Upper lobe of right lung (tissue), 1 donor: ENCODE data around the gene KIAA0319L. TPM values are rescaled to one million over a fixed set of nuclear protein-coding genes. Genes with fewer than 3 reads are reported as not detected.

Source experiments
- ATAC-seq: fragments of 200-7000 bp; cut with Tn5 transposase; one replicate; pipeline ENCODE4 v1.9.1; 2020; ENCODE audit warnings: mild to moderate bottlenecking, moderate library complexity
- DNase-seq: peaks from one replicate; pipeline ENCODE4 v3.0.0-alpha.2; 2020
- H3K27ac ChIP-seq: fragments of 200-600 bp; one replicate; pipeline ENCODE4 v1.8.0; 2022
- H3K27me3 ChIP-seq: fragments of 200-600 bp; one replicate; pipeline ENCODE4 v1.8.0; 2022; ENCODE audit warnings: mild to moderate bottlenecking
- H3K36me3 ChIP-seq: fragments of 200-600 bp; one replicate; pipeline ENCODE4 v1.8.0; 2022
- H3K4me1 ChIP-seq: fragments of 200-600 bp; one replicate; pipeline ENCODE4 v1.8.0; 2022
- H3K4me3 ChIP-seq: fragments of 200-600 bp; one replicate; pipeline ENCODE4 v1.8.0; 2022; ENCODE audit warnings: mild to moderate bottlenecking
- H3K9me3 ChIP-seq: fragments of 200-600 bp; one replicate; pipeline ENCODE4 v1.8.0; 2022
- intact Hi-C: fragments of 100-400 bp; cut with DNase I; formaldehyde crosslinking; loops from one replicate; pipeline ENCODE4 v1.11.0; 2022
- total RNA-seq: library from RNA; stranded (reverse); fragmentation: NEBNext Ultra II Directional; extraction: Animal tissue kit (Norgen Biotek cat#: 25700); gene quantifications from one replicate; pipeline ENCODE4 v1.2.1, GENCODE V29; 2021
- TF ChIP-seq, protein P1 (sequence below): fragments of 200-600 bp; IDR thresholded peaks from one replicate; pipeline ENCODE4 v1.8.0; 2022; ENCODE audit warnings: antibody characterized with exemption
- donor health status: DM: no; HTN: yes; CAD: no; lungs with severe emphysema.

KIAA0319L gene
- total RNA-seq, 1 donor from 2014 or later = 87.7 TPM

DNA sequence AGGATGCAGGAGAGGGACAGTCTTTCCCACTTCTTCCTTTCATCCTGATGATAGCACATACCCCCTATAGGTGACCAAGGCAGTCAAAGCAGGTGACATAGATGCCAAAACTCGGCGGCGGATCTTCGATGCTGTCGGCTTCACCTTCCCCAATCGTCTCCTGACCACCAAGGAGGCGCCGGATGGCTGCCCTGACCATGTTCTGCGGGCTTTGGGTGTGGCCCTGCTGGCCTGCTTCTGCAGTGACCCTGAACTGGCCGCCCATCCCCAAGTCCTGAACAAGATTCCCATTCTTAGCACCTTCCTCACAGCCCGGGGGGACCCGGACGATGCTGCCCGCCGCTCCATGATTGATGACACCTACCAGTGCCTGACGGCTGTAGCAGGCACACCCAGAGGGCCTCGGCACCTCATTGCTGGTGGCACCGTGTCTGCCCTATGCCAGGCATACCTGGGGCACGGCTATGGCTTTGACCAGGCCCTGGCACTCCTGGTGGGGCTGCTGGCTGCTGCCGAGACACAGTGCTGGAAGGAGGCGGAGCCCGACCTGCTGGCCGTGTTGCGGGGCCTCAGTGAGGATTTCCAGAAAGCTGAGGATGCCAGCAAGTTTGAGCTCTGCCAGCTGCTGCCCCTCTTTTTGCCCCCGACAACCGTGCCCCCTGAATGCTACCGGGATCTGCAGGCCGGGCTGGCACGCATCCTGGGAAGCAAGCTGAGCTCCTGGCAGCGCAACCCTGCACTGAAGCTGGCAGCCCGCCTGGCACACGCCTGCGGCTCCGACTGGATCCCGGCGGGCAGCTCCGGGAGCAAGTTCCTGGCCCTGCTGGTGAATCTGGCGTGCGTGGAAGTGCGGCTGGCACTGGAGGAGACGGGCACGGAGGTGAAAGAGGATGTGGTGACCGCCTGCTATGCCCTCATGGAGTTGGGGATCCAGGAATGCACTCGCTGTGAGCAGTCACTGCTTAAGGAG is 3.3 kb upstream of the KIAA0319L start:
- TF ChIP-seq, protein P1, sequence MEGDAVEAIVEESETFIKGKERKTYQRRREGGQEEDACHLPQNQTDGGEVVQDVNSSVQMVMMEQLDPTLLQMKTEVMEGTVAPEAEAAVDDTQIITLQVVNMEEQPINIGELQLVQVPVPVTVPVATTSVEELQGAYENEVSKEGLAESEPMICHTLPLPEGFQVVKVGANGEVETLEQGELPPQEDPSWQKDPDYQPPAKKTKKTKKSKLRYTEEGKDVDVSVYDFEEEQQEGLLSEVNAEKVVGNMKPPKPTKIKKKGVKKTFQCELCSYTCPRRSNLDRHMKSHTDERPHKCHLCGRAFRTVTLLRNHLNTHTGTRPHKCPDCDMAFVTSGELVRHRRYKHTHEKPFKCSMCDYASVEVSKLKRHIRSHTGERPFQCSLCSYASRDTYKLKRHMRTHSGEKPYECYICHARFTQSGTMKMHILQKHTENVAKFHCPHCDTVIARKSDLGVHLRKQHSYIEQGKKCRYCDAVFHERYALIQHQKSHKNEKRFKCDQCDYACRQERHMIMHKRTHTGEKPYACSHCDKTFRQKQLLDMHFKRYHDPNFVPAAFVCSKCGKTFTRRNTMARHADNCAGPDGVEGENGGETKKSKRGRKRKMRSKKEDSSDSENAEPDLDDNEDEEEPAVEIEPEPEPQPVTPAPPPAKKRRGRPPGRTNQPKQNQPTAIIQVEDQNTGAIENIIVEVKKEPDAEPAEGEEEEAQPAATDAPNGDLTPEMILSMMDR = no peak
- Histone ChIP-seq H3K36me3 (no peaks in the 10 kb centered on the region), H3K9me3 (no peaks in the 10 kb centered on the region), H3K27me3 (no peaks in the 10 kb centered on the region), H3K27ac (no peak overlapping the region), H3K4me1 (peaks cover 21% of the 10 kb centered on the region), H3K4me3 (no peak overlapping the region)
- intact Hi-C loops = loop anchor here (10.0 kb wide), 1 partner anchor 164 kb away; no protein-coding TSS in a partner anchor
- no peak for DNase-seq
- no peak for ATAC-seq

DNA sequence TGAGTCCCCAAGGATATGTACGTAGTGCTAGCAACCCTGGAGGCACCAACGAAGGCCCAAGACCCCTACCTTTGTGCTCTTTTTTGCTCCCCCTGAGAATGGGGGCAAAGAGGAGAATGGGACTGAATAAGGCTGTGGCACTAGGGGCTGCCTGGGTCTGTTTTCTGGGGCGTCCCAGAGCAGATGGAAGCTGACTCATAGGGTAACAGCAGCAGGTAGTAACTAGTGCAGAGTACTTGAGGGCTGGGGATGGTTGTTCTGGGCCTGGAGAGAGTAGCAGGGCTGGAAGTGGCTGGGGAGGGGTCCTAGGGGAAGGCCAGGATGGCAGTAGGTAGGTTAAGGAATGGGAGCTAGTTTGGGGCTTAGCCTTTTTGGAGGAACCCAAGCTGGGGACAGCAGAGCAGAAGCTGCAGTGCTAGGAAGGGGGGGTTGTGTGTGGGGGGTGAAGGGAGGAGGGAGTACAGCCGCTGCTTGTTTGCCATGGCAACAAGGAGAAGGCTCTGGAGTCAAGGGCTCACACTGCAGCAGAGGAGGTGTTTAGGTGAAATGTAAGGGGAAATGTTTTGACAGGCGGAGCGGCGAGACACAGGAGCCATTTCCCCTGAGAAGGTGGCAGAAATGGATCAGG is 2.2 kb upstream of the KIAA0319L start:
- ATAC-seq = no peak
- intact Hi-C loops = no loop called here

DNA sequence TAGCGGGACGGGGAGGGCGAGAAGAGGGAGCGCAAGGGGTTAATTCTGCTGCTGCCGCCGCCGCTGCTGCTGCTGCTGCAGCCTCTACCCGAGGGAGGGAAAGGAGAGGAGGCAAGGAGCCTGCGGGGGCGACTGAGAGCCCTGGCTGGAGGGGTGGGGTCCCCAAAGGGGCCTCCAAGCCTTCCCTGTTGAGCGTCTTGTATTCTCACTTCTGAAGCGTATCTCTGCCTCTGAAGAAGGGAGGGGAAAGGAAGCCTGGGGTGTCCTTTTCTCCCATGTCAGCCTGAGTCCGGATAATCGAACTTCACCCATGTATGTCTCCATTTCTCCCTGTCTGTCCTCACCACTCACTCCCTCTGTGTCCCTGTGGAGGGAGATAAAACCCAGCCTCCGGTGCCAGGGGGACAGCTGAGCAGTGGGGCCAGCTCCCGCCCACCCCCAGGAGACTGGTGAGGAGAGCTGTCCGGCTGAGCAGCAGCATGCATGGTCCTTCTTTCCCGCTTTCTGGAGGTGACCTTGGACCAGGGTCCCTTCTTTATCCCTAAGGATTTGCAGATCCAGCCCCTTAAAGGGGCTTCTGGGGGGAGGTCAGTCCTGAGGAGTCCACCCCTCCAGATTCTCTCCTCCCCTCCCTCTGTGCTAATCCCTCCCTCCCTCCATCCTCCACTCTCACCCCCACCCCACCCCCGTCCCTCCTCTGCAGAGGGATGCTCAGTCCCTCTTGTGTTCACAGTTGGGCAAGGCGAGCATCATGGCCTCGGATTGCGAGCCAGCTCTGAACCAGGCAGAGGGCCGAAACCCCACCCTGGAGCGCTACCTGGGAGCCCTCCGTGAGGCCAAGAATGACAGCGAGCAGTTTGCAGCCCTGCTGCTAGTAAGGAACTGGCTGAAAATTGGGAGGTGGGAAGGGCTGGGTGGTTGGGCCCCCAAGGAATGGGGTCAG is 1.4 kb upstream of the KIAA0319L start:
- Histone ChIP-seq H3K4me3 (peak overlapping the region; percentile 97), H3K4me1 (peaks cover 36% of the 10 kb centered on the region), H3K9me3 (no peaks in the 10 kb centered on the region), H3K27me3 (no peaks in the 10 kb centered on the region), H3K36me3 (peaks cover 5% of the 10 kb centered on the region), H3K27ac (peak overlapping the region; percentile 96)
- TF ChIP-seq, protein P1 = no peak
- DNase-seq (no peak), ATAC-seq (no peak)
- intact Hi-C loops = no loop called here

More for the DNA sequence above, 2.2 kb upstream of the KIAA0319L start:
- Histone ChIP-seq H3K27ac (no peak overlapping the region), H3K9me3 (no peaks in the 10 kb centered on the region), H3K36me3 (no peaks in the 10 kb centered on the region), H3K4me1 (peaks cover 28% of the 10 kb centered on the region), H3K27me3 (no peaks in the 10 kb centered on the region), H3K4me3 (no peak overlapping the region)
- DNase-seq = no peak
- TF ChIP-seq, protein P1 = no peak

DNA sequence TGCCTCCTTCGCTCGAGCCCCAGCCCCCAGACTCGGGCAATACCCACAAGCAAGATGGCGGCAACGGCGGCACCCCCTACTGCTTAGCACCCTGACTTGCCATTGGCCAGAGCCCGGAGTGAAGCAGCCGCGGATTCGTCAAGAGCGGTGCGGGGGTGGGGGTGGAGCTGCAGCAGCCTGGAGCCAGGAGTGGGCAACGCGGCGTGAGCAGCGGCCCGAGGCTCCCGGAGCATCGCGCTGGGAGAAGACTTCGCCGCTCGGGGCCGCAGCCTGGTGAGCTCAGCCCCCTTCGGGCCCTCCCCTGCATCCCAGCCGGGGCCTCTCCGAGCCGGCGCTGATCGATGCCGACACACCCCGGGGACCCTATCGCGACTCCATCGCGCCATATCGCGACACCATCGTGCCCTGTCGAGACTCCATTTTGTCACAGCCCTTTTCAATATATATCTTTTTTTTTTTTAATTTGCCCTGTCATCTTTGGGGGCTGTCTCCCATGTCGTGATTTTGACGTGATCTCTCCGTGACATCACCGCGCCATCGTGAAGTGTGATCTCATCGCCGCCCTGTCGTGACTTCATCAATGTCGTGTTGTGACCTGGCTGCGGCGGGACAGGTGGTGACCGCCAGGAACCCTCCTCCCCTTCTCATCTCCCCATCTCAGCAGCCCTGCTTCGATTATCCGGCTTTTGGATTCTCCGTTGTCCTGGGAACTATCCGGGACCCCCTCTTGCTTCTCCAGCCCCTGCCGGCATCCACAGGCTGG is 589 bp upstream of the KIAA0319L start, which contains the start of gene NCDN:
Gene NCDN (plus strand): TSS at position 189 of the 763 bp plus-strand sequence. CDS start 392 bp downstream, at position 581.
- no peaks in the 10 kb centered on the region for H3K9me3 ChIP-seq
- peaks cover 39% of the 10 kb centered on the region for H3K4me1 ChIP-seq
- TF ChIP-seq, protein P1 = no peak
- no peaks in the 10 kb centered on the region for H3K27me3 ChIP-seq
- peak within 1 kb of the TSS; percentile 96 for H3K27ac ChIP-seq
- ATAC-seq (peak; percentile 95), DNase-seq (peak; percentile 98)
- intact Hi-C loops = no loop called here
- peak within 1 kb of the TSS; percentile 97 for H3K4me3 ChIP-seq
- peaks cover 12% of the 10 kb centered on the region for H3K36me3 ChIP-seq
